ENCODE data around the gene KCNH1. TPM values are rescaled to one million over a fixed set of nuclear protein-coding genes. Genes with fewer than 3 reads are reported as not detected.

KCNH1 gene
- total RNA-seq, 1 donor from 2014 or later = under 0.01 TPM

- DNase-seq (ENCODE audit: low read depth) (no peak), FAIRE-seq (no peak)
- TF ChIP-seq, protein P1, sequence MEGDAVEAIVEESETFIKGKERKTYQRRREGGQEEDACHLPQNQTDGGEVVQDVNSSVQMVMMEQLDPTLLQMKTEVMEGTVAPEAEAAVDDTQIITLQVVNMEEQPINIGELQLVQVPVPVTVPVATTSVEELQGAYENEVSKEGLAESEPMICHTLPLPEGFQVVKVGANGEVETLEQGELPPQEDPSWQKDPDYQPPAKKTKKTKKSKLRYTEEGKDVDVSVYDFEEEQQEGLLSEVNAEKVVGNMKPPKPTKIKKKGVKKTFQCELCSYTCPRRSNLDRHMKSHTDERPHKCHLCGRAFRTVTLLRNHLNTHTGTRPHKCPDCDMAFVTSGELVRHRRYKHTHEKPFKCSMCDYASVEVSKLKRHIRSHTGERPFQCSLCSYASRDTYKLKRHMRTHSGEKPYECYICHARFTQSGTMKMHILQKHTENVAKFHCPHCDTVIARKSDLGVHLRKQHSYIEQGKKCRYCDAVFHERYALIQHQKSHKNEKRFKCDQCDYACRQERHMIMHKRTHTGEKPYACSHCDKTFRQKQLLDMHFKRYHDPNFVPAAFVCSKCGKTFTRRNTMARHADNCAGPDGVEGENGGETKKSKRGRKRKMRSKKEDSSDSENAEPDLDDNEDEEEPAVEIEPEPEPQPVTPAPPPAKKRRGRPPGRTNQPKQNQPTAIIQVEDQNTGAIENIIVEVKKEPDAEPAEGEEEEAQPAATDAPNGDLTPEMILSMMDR (IDR thresholded peaks at IDR 0.05; ENCODE audit: insufficient read depth, low read length, severe bottlenecking) = no peak
- Histone ChIP-seq H3K36me3 (ENCODE audit: control insufficient read depth, insufficient read depth, low read length) (no peaks in the 10 kb centered on the region), H3K4me3 (ENCODE audit: low read depth, low read length) (no peak overlapping the region), H3K27me3 (ENCODE audit: control insufficient read depth, insufficient read depth, low read length) (no peaks in the 10 kb centered on the region)
Measured at GRCh38 chr1:210683403-210684047, 450.4 kb downstream of the KCNH1 start.

DNA sequence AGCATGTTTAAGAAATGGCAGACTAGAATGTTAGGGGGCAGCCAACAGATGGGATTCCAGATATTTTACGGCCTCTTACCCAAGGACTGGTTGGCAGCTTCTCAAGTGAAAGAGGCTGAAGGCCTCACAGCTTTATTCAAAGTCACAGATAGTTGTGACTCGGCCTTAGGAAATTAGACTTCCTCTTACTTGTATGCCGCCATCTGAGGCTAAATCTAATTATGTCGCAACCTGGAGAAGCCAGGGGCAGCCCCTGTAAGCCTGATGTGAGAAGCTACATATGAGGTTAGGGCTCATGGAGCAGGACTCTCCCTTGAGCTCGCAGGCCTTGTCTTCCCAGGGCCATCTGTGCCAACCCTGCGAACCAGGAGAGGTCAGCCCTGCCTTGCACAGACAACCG, 452.8 kb downstream of the KCNH1 start:
- FAIRE-seq (no peak), DNase-seq (ENCODE audit: low read depth) (no peak)
- no peaks in the 10 kb centered on the region for H3K36me3 ChIP-seq (ENCODE audit: control insufficient read depth, insufficient read depth, low read length)
- no peak overlapping the region for H3K4me3 ChIP-seq (ENCODE audit: low read depth, low read length)
- H3K27me3 ChIP-seq (ENCODE audit: control insufficient read depth, insufficient read depth, low read length) = no peaks in the 10 kb centered on the region
- TF ChIP-seq, protein P1 (IDR thresholded peaks at IDR 0.05; ENCODE audit: insufficient read depth, low read length, severe bottlenecking) = no peak

- no peak for DNase-seq (ENCODE audit: low read depth)
- Histone ChIP-seq H3K36me3 (ENCODE audit: control insufficient read depth, insufficient read depth, low read length) (no peaks in the 10 kb centered on the region), H3K27me3 (ENCODE audit: control insufficient read depth, insufficient read depth, low read length) (no peaks in the 10 kb centered on the region), H3K4me3 (ENCODE audit: low read depth, low read length) (no peak overlapping the region)
- no peak for FAIRE-seq
- TF ChIP-seq, protein P1 (IDR thresholded peaks at IDR 0.05; ENCODE audit: insufficient read depth, low read length, severe bottlenecking) = no peak
Measured at GRCh38 chr1:210678306-210678705, 455.6 kb downstream of the KCNH1 start.

DNA sequence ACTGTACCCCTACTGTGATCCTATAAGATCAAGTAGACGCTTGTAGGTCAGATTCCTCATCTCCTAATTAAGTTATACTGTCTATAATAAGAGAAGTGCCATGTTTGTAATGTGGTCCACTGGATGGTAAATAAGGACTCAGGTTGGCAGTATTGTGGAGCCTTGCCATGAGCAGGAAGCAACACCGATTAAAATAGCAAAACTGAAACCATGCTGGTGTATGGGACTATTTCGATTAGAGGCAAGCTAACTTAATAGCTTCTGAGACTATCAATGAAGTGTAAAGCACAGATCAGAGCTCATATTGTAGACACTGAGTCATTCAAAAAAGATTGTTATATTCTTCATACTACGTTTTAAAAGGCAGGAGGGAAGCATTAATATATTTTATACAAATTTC, 456.4 kb downstream of the KCNH1 start:
- H3K4me3 ChIP-seq (ENCODE audit: low read depth, low read length) = no peak overlapping the region
- TF ChIP-seq, protein P1 (IDR thresholded peaks at IDR 0.05; ENCODE audit: insufficient read depth, low read length, severe bottlenecking) = no peak
- no peak for DNase-seq (ENCODE audit: low read depth)
- H3K36me3 ChIP-seq (ENCODE audit: control insufficient read depth, insufficient read depth, low read length) = no peaks in the 10 kb centered on the region
- no peak for FAIRE-seq
- no peaks in the 10 kb centered on the region for H3K27me3 ChIP-seq (ENCODE audit: control insufficient read depth, insufficient read depth, low read length)

- DNase-seq (ENCODE audit: low read depth) = no peak
- no peak overlapping the region for H3K4me3 ChIP-seq (ENCODE audit: low read depth, low read length)
- TF ChIP-seq, protein P1 (IDR thresholded peaks at IDR 0.05; ENCODE audit: insufficient read depth, low read length, severe bottlenecking) = no peak
- no peak for FAIRE-seq
- H3K36me3 ChIP-seq (ENCODE audit: control insufficient read depth, insufficient read depth, low read length) = no peaks in the 10 kb centered on the region
- H3K27me3 ChIP-seq (ENCODE audit: control insufficient read depth, insufficient read depth, low read length) = no peaks in the 10 kb centered on the region
Measured at GRCh38 chr1:210676539-210676938, 457.4 kb downstream of the KCNH1 start.

DNA sequence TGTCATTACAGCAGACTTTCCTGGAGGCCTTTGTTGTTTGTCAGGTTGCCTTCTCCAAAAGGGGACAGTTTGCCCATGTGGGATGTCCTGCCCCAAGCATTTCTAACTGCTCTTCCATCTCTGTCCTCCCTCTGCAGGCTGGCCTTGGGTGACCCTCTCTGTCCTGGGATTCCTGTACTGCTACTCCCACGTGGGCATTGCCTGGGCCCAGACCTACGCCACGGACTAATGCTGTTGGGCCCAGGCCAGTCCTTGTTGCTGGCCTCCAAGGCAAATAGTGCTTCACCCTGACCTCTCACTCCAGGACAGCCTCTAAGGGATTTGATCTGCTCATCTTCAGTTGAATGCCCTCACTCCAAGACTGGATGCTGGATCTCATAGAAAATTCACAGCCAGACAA, 459.8 kb downstream of the KCNH1 start:
- no peak for FAIRE-seq
- H3K36me3 ChIP-seq (ENCODE audit: control insufficient read depth, insufficient read depth, low read length) = no peaks in the 10 kb centered on the region
- TF ChIP-seq, protein P1 (IDR thresholded peaks at IDR 0.05; ENCODE audit: insufficient read depth, low read length, severe bottlenecking) = no peak
- H3K27me3 ChIP-seq (ENCODE audit: control insufficient read depth, insufficient read depth, low read length) = no peaks in the 10 kb centered on the region
- no peak overlapping the region for H3K4me3 ChIP-seq (ENCODE audit: low read depth, low read length)
- no peak for DNase-seq (ENCODE audit: low read depth)
